Stomach (tissue), 4 donors: Measurements from ENCODE around the gene ADNP.

ENCODE experiments used
- POLR2A ChIP-seq, 4 donors: fragments of 450-650 bp; IDR thresholded peaks; one replicate each; pipeline ENCODE4 v1.6.1; 2016; ENCODE audit warnings: antibody characterized with exemption in 4 of 4, control low read depth in 2 of 4, mild to moderate bottlenecking in 1 of 4, moderate library complexity in 1 of 4
- TF ChIP-seq, protein P1 (sequence below), 7 experiments: fragments of 450-650 bp in 4 of 7; fragments of 200-600 bp in 3 of 7; sonication (generic) in 3 of 7; IDR thresholded peaks; one replicate each; pipeline ENCODE4 v1.5.1; 2016 to 2019; ENCODE audit warnings: antibody characterized with exemption in 7 of 7, control low read depth in 2 of 7, mild to moderate bottlenecking in 1 of 7

GRCh38 chr20:50866831-50867230 is 64.4 kb downstream of the ADNP start:
- TF ChIP-seq, protein P1, sequence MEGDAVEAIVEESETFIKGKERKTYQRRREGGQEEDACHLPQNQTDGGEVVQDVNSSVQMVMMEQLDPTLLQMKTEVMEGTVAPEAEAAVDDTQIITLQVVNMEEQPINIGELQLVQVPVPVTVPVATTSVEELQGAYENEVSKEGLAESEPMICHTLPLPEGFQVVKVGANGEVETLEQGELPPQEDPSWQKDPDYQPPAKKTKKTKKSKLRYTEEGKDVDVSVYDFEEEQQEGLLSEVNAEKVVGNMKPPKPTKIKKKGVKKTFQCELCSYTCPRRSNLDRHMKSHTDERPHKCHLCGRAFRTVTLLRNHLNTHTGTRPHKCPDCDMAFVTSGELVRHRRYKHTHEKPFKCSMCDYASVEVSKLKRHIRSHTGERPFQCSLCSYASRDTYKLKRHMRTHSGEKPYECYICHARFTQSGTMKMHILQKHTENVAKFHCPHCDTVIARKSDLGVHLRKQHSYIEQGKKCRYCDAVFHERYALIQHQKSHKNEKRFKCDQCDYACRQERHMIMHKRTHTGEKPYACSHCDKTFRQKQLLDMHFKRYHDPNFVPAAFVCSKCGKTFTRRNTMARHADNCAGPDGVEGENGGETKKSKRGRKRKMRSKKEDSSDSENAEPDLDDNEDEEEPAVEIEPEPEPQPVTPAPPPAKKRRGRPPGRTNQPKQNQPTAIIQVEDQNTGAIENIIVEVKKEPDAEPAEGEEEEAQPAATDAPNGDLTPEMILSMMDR (IDR thresholded peaks at IDR 0.05) = no peak
- TF ChIP-seq POLR2A (IDR thresholded peaks at IDR 0.05) = no peak
